OCI-LY1 (cell line): Measurements from ENCODE around the gene TBC1D7.

ENCODE experiments used
- H2AFZ ChIP-seq: fragments of 200-600 bp; sonication (generic), shearing (Covaris generic); 2 replicates; pipeline ENCODE4 v1.6.0; 2014; ENCODE audit warnings: antibody characterized with exemption, mild to moderate bottlenecking, low read length
- H3F3A ChIP-seq: fragments of 200-600 bp; sonication (generic), shearing (Covaris generic); 2 replicates; pipeline ENCODE4 v1.6.0; 2014; ENCODE audit warnings: mild to moderate bottlenecking, antibody characterized with exemption, low read length, moderate library complexity; ENCODE audit not compliant: insufficient read depth
- H3K27ac ChIP-seq: fragments of 200-600 bp; sonication (generic); 2 replicates; pipeline ENCODE4 v1.5.1; 2014; ENCODE audit warnings: low read length, mixed run types, mild to moderate bottlenecking, low read depth; ENCODE audit not compliant: poor library complexity, severe bottlenecking
- H3K27me3 ChIP-seq: fragments of 200-600 bp; sonication (generic); 2 replicates; pipeline ENCODE4 v1.6.0; 2014; ENCODE audit warnings: antibody characterized with exemption, mild to moderate bottlenecking, low read length, moderate library complexity; ENCODE audit not compliant: insufficient read depth
- H3K36me3 ChIP-seq: fragments of 200-600 bp; sonication (generic); 2 replicates; pipeline ENCODE4 v1.6.1; 2014; ENCODE audit warnings: mild to moderate bottlenecking, antibody characterized with exemption, low read length, moderate library complexity, mixed read lengths; ENCODE audit not compliant: insufficient read depth
- H3K4me1 ChIP-seq: fragments of 200-600 bp; sonication (generic); 2 replicates; pipeline ENCODE4 v1.5.1; 2014; ENCODE audit warnings: mild to moderate bottlenecking, low read length, moderate library complexity; ENCODE audit not compliant: insufficient read depth, severe bottlenecking
- H3K4me2 ChIP-seq: fragments of 200-600 bp; sonication (generic), shearing (Covaris generic); 2 replicates; pipeline ENCODE4 v1.6.1; 2014; ENCODE audit warnings: low read length
- H3K4me3 ChIP-seq: fragments of 200-600 bp; sonication (generic); 2 replicates; pipeline ENCODE4 v1.5.1; 2014; ENCODE audit warnings: low read length, low read depth, mild to moderate bottlenecking, mixed read lengths; ENCODE audit not compliant: poor library complexity, severe bottlenecking
- H3K79me2 ChIP-seq: fragments of 200-600 bp; shearing (Covaris generic); 2 replicates; pipeline ENCODE4 v1.6.1; 2016; ENCODE audit warnings: mixed run types, low read length, mixed read lengths; ENCODE audit not compliant: insufficient read depth
- H3K9ac ChIP-seq: fragments of 200-600 bp; sonication (generic), shearing (Covaris generic); 2 replicates; pipeline ENCODE4 v1.6.1; 2014; ENCODE audit warnings: mild to moderate bottlenecking, low read length, mixed read lengths
- H3K9me2 ChIP-seq: fragments of 200-600 bp; sonication (generic), shearing (Covaris generic); 2 replicates; pipeline ENCODE4 v1.6.1; 2014; ENCODE audit warnings: low read depth, mild to moderate bottlenecking, low read length, mixed read lengths
- H3K9me3 ChIP-seq: fragments of 200-600 bp; shearing (Covaris generic); 2 replicates; pipeline ENCODE4 v1.6.1; 2014; ENCODE audit warnings: low read length, mixed read lengths
- H4K20me1 ChIP-seq: fragments of 200-600 bp; sonication (generic), shearing (Covaris generic); 2 replicates; pipeline ENCODE4 v1.6.0; 2016; ENCODE audit warnings: mild to moderate bottlenecking, low read length; ENCODE audit not compliant: insufficient read depth
- CTCF ChIP-seq: fragments of 200-600 bp; sonication (generic), shearing (Covaris generic); IDR thresholded peaks from 2 replicates; pipeline ENCODE4 v1.5.1; 2017; ENCODE audit warnings: mild to moderate bottlenecking, antibody characterized with exemption, low read length, moderate library complexity, mixed read lengths
- EZH2 ChIP-seq: fragments of 200-600 bp; sonication (generic), shearing (Covaris generic); IDR thresholded peaks from 2 replicates; pipeline ENCODE4 v1.8.0; 2017; ENCODE audit warnings: borderline replicate concordance, mixed run types, mild to moderate bottlenecking, antibody characterized with exemption, low read length, moderate library complexity, mixed read lengths

TBC1D7 gene

GRCh38 chr6:13304580-13305260 is 23.6 kb downstream of the TBC1D7 start:
- H3K36me3 ChIP-seq: peaks cover 33% of the 10 kb centered on the region
- H3K9ac ChIP-seq: no peak overlapping the region
- H4K20me1 ChIP-seq: no peaks in the 10 kb centered on the region
- H3K27me3 ChIP-seq: no peaks in the 10 kb centered on the region
- TF ChIP-seq EZH2 (no peak), CTCF (no peak)
- H3K4me1 ChIP-seq: peaks cover 23% of the 10 kb centered on the region
- H3K9me2 ChIP-seq: no peaks in the 10 kb centered on the region
- H2AFZ ChIP-seq: no peak overlapping the region
- H3K79me2 ChIP-seq: no peaks in the 10 kb centered on the region
- H3K27ac ChIP-seq: no peak overlapping the region
- H3K4me2 ChIP-seq: no peak overlapping the region
- no peaks in the 10 kb centered on the region for H3F3A ChIP-seq
- no peaks in the 10 kb centered on the region for H3K9me3 ChIP-seq
- no peak overlapping the region for H3K4me3 ChIP-seq

GRCh38 chr6:13304101-13304500 is 24.2 kb downstream of the TBC1D7 start:
- Histone ChIP-seq H3K9ac (no peak overlapping the region), H2AFZ (no peak overlapping the region), H3K4me3 (no peak overlapping the region), H4K20me1 (no peaks in the 10 kb centered on the region), H3K9me3 (no peaks in the 10 kb centered on the region), H3K27me3 (no peaks in the 10 kb centered on the region), H3K4me1 (peaks cover 23% of the 10 kb centered on the region), H3K4me2 (no peak overlapping the region), H3K9me2 (no peaks in the 10 kb centered on the region), H3K79me2 (no peaks in the 10 kb centered on the region), H3F3A (no peaks in the 10 kb centered on the region), H3K27ac (no peak overlapping the region), H3K36me3 (peaks cover 33% of the 10 kb centered on the region)
- TF ChIP-seq CTCF: no peak
- TF ChIP-seq EZH2: no peak

- no peaks in the 10 kb centered on the region for H3F3A ChIP-seq
- H4K20me1 ChIP-seq: no peaks in the 10 kb centered on the region
- no peak overlapping the region for H3K9ac ChIP-seq
- H3K27me3 ChIP-seq: no peaks in the 10 kb centered on the region
- no peak overlapping the region for H2AFZ ChIP-seq
- no peaks in the 10 kb centered on the region for H3K79me2 ChIP-seq
- H3K4me2 ChIP-seq: no peak overlapping the region
- no peaks in the 10 kb centered on the region for H3K9me2 ChIP-seq
- no peak overlapping the region for H3K4me3 ChIP-seq
- peaks cover 33% of the 10 kb centered on the region for H3K36me3 ChIP-seq
- no peak for TF ChIP-seq EZH2
- TF ChIP-seq CTCF: no peak
- H3K4me1 ChIP-seq: peaks cover 23% of the 10 kb centered on the region
- no peak overlapping the region for H3K27ac ChIP-seq
- H3K9me3 ChIP-seq: no peaks in the 10 kb centered on the region
These were observed 24.7 kb downstream of the TBC1D7 start for GRCh38 chr6:13303668-13304017.
